HCEC 1CT (cell line): ENCODE measurements around the gene GRID1.

ENCODE experiments used
- DNase-seq: peaks from one replicate; pipeline ENCODE4 v3.0.0-alpha.2; 2017

GRID1 gene

DNA sequence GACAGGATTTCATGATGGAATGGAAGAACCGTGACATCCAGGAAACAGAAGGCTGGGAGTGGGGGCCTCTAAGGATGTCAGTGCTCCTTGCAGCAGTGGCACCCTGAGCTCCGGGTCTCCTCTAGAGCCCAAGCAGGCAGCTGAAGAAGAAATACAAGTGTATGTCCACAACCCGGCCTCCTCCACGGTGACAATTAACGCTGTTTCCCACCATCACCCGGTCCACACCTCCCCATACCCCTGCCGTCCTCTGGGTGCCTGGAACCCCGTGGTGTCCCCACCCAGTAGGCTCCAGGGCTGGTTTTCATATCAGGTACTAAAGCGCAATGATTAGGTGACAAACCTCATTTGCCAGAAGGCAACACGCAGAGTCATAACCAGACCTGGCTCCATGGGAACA is 30.3 kb downstream of the GRID1 start:
- DNase-seq: no peak

DNA sequence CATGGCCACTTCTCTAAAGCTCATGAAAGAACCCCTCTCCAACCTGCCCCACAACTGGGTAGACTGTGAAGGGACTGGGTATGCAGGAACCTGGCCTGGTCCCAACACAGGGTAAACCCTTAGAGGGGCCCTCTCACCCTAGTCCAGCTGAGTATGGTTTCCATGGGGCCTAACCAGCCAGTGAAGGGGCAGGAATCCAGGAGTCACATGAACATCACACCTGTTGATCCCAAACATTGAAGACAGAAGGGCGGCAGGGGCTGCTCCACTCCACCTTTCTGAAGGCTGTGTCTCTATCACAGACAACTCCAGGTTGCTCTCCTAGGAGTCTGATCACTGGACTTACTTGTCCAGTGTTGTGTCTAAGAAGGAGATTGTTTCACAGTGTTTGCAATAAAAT is 30.8 kb downstream of the GRID1 start:
- no peak for DNase-seq

DNA sequence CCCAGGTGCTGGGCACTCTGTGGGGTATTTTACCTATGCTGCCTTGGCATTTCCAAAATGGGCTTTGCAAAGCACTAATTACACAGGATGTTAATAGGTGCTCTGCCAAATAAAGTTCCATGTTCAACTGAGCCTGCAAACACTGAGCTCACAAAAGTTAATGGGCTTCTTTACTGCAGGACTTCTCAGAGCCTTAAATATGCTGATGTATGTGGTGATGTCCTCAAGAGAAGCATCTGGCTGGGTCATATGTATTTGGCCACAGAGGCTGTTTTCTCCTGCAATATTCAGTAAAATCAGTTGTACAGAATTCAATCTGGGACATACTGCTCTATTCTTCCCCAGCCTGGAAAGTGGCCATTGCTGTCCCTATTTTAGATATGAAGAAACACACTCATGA is 31.3 kb downstream of the GRID1 start:
- DNase-seq: no peak

DNA sequence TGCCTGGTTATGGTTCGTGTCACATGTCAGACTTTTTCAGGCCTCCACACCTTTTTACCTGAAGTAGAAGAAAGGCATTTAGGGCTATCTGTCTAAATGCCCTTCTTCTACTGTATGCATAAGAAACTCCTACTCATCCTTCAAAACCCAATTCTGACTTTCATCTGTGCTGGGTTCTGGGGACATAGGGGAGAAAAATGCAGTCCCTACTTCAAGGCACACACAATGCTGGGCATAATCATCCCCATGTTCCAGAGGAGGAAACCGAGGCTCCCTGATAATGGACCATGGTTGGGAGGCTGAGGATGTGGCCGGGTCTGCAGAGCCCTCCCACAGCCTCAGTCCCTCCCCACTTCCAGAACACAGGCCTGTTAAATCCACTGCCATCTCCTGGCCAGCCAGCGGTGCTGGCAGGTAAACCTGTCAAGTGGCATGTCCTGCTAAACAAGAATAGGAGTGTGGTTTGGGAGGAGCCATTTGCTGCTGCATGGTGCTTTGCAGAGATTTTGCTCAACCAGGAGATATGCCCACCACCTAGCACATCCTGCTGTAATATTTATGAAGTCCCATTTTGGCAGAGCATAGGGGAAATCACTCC is 32.0 kb downstream of the GRID1 start:
- no peak for DNase-seq

DNA sequence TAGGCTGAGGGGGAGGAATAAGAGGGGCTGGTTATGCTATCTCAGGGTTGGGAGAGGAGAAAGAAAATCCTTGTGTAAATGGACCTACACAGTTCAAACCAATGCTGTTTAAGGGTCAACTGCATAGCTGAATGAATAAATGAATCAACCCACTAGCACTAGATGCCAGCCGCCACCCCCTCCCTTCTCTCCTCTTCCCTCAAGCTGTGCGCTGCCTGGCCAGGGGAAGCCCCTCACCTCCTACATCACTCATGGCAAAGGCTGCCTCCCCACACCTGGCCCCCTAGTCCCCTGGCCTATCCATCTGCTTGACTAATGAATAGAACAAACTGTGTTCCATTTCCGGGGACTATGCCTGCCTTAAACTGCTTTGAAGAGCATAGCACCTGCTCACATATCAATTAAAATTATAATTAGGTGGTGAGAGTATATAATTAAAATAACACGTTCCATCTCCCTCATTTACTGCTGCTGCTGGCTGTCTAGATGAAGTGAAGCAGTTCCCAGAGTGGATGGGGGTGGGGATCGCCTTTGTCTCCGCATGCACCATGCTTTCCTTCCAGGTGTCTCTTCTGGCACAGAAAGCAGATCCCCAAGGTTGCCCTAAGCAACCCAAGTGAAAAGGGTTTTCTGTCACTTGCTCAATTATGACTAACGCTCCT is 32.6 kb downstream of the GRID1 start:
- DNase-seq: no peak

DNA sequence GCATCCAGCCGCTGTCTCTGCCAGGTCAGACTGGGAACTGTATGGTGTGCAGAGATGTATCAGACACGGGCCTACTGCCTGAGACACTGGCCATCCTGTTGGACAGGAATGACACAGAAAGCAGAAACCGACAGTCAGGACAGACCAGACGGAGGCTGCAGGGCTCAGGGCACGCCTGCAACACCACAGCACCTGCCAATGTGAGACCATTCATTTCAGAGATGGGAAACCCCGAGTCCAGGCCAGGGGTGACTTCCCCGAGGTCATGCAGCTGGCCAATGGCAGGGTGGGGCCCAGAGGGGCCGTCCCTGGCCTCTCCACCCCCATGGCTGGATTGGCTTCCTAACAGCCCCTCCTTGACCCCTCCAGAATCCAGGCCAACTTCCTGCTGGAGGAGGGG is 34.7 kb downstream of the GRID1 start:
- DNase-seq: no peak

DNA sequence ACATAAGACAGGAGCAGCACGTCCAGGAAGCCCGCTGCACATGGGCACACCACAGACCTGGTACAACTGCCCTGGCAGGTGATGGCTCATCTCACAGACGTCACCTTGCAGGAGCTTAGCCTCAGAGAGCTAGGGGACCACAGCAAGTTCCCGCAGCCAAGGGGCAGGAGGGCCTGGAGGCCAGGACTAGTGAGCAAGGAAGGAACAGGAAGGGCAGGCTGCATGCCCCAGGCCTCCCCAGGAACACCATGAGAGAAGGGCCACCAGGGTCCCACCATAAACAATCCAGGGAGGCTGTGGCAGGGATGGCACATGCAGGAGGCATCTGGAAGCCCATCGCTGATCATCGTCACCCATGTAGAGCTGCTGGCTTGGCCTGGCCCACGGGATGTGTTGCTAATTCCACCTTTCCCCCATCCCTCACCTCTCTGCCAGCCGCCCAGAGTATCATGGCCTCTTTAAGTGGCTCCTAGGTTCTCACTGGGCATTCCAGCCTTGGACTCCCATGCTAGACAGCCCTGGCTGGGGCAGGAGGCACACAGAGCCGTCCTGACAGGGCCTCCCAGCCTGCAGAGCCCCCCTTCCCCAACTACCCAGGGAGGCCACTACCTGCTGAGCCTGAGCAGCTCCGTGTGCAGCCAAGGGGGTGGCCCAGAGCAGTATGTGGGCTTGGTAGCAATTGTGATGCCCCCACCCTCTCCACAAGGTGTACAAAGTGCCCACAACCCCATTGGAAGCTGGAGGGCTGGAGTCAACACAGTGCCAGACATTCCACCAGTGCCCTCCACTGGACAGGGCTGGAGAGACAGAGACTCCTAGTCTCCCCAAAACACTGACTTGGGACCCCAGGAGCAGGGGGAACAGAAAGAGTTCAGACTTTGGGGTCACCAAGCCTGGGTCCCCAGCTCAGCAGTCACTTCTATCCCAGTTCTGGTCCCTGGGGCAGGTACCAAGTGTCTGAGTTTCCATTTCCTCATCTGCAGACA is 35.5 kb downstream of the GRID1 start:
- DNase-seq: no peak

DNA sequence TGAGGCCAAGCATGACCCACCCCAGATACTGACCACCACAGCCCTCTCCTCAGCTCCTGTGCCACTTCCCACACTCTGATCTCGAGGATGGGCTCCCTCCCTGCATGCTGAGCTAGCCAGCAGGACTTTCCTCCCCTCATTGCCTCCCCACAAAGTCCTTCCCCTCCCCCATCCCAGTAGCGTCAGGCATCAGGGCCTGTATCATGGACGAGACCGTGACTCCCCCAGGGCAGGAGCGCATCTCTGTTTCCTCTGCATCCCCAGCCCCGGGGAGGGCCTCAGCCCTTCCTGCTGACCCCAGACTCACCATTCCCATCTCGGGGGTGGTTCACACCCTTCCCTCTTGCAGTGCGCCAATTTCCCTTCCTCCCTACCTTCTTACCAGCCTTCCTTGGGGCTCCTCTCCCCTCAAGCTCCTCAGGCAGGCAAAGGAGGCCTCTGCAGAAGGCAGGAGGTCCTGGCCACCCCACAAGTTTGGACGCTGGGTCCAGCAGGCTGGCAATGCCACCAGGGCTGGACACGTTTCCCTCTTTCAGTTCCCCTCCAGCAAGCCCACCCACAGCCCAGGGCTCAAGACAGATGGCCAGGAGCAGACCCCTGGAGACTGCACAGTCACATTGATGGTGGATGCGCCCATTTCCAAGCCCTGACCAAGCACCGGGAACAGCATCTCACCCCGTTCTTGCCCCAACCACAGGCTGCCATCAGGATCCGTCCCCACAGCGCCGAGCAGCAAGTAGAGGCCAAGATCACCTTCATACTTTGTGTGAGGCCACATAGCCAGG is 36.5 kb downstream of the GRID1 start:
- no peak for DNase-seq

DNA sequence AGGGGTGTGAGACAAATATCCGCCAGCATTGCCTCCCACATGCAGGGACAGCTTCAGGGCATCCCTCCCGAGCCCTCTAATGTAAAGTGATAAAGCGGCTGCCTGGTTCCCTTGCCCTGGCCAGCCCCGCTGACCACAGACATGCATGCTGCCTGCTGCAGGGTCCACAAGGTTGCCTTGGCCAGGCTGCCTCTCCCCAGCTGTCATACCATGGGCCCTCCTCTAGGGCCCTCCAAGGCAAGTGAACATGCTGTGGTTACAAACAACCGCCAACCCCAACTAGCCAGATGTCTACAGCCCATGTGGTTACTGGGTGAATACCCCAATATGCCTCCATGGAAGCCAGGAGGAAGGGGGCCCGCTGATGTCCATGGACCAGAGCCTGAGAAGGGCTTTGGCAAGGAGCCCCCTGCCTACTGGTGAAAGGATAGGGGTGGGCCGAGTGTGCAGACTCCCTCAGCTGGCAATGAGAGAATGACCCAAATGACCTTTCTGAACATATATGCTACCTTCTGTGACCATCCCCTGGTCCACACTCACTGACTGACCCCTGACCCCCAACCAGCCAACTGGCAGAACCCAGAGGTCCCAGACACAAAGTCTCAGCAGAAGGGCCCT is 37.4 kb downstream of the GRID1 start:
- no peak for DNase-seq

DNA sequence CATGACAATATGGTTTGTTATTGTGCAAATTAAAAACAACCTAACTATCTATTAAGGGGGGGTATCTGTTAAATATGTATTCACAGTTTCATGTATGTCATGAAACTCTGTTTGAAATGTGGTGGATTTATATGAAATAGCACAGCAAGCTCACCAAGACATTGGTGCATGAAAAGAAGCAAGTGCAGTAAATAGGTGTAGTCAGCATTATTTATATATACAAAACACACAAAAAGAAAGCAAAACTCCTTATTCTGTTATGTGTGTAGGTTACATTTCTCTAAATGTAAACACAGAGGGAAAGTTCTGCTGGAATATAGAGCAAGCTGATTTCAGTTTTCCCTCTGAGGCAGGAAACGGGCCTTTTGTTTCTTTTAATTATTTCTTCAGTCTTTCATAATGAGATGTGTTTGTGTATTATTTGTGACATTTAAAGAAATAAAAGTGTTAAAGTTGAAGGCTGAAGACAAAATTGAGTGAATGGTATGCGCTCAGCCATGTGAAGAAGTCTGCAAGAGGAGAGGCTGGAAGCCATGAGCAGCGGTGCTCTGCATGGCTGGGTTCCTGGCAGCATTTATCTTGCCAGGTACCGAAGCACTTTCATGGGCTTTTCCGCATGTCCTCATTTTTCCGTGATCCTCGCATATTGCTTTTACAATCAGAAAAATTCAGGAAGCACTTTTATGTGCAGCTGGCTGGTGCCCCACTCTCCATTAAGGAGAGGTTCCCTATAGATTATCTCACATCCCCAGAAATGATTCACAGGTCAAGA is 38.5 kb downstream of the GRID1 start:
- no peak for DNase-seq

DNA sequence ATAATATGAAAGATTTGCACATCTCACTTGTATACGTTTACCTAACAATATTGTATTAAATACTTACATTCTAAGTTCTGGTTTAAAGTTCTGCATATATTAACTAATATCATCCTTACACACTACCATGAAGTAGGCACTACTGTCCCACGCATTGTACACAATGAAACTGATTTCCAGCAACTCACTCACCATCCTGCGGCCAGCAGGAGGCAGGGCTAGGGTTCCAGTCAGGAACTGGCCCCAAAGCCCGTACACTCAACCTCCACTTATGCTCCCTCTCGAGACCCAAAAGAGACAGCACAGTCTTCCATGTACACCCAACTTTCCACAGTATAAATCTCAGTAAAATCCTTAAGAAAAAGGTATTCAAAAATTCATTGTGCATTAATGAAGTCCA is 41.4 kb downstream of the GRID1 start:
- DNase-seq: no peak

DNA sequence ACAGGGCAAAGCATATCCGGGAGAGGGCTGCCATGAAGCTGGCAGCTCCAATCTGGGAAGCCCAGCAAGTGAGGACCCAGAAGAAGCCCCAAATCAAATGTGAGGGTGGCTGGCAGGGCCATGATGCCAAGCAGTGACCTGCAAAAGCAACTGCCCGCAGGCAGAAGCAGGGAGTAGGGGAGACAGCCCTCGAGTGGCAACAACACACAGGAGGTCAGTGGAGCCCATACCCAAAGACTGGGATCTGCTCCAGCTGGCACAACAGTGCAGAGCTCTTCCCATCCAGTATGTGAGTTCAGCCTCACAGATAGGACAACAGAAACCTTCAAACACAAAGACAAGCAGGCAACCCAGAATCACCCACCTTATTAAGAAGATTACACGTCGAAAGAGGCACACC is 45.0 kb downstream of the GRID1 start:
- no peak for DNase-seq

DNA sequence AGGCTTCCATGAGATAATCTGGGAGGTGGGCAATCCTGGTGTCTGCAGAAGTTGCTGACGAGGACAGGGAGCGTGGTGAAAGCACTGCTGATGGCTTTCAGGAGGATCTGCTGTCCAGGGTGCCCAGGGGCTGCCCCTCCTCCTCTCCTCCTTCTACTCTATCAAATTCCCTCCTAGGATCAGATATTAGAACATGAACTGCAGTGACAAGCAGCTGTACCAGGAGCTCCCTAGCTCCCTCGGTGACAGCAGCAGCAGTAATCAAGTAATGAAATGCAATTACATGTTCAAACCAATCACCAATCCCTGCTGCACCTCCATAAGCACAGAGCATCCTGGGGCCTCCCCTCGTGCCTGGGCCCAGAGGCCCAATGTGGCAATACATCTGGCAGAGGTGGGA is 46.9 kb downstream of the GRID1 start:
- DNase-seq: no peak

DNA sequence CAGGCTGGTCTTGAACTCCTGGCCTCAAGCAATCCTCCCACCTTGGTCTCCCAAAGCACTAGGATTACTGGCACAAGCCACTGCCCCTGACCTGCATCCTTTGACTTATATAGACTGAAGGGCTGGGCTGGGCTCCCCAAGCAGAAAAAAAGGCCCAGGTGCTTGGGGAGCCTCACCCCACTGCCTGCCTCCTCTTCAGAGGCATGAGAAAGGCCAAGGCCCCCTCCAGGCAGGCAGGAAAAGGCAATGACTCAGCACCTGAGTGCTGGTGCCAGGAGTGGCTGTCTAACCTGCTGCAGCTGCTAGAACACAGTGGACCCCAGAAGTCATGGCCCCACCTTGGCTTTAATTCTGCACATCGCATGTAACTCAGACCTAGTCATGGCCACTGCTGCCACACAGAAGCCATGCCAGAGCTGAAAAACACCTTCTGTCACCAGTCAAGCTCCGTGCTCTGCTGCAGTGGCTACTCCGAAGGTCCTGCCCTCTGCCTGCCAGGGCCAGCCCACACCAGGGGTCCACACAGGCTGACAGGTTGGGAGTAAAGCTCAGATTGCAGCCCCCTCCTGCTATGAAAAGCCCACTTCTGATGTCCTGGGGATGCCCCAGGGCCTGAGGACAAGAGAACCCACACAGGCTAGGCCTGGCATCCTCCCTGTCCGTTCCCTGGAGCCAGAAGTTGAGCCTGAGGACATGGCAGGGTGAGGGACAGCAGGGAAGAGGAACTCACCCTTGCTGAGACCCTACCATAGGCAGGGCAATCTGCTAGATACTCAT is 48.5 kb downstream of the GRID1 start:
- DNase-seq: no peak

DNA sequence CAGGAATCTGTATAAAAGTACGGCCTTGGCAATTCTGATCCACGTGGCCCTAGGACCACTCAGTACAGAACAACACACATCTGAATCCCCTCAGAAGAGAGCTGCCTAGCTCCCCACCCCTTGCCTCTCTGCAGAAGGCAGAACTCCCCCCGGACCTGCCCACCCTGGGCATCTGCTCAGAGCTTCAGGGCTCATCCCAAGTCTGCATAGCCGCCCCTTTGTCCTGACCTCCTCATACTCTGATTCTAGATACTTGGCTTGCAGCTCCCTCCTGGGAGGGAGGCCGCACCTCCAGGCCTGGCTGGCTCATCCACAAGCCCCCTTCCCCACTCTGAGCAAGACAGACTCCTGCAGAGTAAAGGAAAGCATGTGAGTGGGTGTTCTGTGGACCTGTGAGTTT is 49.6 kb downstream of the GRID1 start:
- DNase-seq: no peak

DNA sequence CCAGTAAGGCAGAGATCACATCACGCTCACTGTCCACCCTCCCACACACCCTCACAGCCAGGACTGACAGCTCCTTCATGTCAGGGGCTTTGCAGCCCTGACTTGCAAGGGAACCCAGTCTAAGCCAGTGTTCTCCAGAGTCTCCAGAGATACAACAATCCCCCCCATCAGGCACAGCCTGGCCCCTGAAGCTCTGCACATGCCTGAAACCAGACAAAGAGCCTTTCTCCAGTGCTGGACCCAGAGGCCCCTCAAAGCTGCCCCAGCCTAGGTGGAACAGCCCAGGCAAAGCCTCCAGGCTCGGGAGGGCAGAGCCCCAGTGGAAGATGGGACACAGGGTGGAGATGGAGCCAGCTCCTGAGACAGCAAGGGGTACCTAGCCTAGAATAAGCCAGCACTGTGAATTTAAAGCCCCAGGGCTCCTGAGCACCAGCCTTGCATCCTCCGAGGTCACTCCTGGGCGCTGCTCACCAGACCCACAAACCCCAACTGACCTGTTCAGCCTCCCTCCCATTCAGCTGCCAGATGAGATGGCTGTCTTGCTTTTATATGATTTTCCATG is 50.2 kb downstream of the GRID1 start:
- DNase-seq: no peak

DNA sequence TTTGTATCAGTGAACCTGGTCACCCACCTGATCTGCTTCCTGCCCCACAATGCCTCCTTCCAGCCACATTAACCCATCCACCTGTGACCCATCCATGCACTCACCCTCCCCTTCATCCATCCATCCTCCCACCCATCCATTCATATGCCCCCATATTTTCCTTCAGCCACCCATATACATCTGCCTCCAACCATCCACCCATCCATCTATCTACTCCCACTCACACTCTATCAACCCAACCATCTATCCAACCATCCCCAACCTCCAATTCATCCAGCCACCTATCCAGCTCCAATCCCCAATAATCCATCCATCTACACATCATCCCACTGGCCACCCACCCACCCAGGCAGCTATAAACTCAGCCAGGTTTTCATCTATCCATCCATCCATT is 51.0 kb downstream of the GRID1 start:
- DNase-seq: no peak

DNA sequence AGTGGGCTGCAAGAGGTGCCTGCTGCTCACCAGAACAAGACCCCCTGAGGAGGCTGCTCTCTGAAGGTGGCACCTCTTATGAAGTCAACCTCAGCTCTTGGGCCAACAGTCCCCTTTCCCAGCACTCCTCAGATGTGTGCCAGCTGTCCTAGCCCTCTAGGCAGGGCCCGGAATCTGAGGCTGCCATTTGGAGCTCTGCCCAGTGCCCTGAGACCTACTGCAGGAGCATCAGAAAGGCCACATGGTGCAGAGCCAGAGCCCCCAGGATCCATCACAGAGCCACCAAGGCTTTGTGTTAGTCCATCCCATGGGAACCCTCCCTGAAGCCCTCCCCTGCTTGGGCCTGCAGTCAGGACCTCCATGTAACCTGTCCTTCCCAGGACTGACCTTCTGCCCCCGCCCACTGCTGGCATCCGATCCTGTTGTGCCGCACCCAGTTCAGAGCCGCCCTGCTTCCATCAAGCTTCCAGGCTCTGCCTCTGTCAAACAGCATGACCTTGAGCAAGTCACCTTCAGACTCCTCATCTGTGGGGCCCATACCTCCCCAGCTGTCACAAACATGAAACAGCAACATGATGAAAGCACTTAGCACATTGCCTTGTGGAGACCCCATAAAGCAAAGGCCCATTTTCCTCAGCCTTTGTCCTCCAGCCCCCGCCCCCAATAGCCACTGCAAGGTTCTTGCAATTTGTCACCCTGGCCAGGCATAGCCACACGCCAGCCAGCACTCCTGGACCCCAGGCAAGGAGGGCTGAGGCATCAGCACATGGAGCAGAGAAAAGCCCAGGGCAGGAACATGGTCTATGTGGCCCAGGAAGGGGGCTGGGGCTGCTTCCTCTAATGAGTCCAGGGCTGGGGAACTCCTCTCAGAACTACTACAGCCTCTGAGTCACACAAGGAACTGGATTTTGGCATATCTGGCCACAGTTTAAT is 51.7 kb downstream of the GRID1 start:
- DNase-seq: no peak

DNA sequence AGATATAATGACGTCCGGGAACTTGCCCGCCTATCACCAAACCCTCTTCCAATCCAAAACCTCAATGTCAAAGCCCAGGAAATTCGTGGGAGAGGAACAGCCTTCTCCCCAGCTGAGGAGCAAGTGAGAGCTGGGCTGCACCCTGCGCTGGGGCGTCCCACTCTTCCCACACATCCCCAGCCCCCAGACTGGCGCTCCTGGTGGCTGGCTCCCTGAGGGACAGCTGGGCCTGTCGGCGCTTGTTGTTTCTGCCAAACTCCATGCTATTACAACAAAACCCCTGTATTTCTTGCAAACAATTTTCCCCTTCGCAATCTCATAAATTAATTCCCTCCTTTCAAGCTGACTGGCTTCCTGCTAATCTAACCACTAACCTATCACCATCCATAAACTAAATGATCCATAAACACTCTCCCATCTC is 53.0 kb downstream of the GRID1 start:
- DNase-seq: no peak
